A673 (cell line): ENCODE data around the gene PRKCH. TPM values are rescaled to one million over a fixed set of nuclear protein-coding genes. Genes with fewer than 3 reads are reported as not detected.

ENCODE experiments used
- BruUV-seq: library from RNA; stranded (reverse); fragments of 400-500 nt; replicated peaks from 2 replicates; lab custom pipeline; 2021; lab: Mats Ljungman, UMichigan
- CTCF ChIA-PET: fragments of 300-600 bp; sonication (Branson Sonifier 250); formaldehyde crosslinking; loops from one replicate; lab custom pipeline; 2022; ENCODE audit warnings: antibody characterized with exemption; lab: Charles Lee
- POLR2A ChIA-PET: fragments of 300-600 bp; sonication (Branson Sonifier 250); formaldehyde crosslinking; loops from one replicate; lab custom pipeline; 2022; ENCODE audit warnings: antibody characterized with exemption; ENCODE audit not compliant: low non-redundant PET; lab: Charles Lee
- DNase-seq: peaks from one replicate; pipeline ENCODE4 v3.0.0-alpha.2; 2015; ENCODE audit warnings: low spot score
- H3K27ac ChIP-seq: fragments of 200-600 bp; sonication (generic); 2 replicates; pipeline ENCODE4 v1.5.1; 2016; ENCODE audit warnings: mixed run types, low read depth, mild to moderate bottlenecking, mixed read lengths, antibody characterized with exemption, low read length; ENCODE audit not compliant: poor library complexity, severe bottlenecking
- H3K27me3 ChIP-seq: fragments of 200-600 bp; sonication (generic); replicated peaks from 2 replicates; pipeline ENCODE4 v1.6.1; 2017; ENCODE audit warnings: mixed run types, low read depth, mild to moderate bottlenecking, mixed read lengths, antibody characterized with exemption, low read length; ENCODE audit not compliant: insufficient read depth, poor library complexity
- H3K36me3 ChIP-seq: fragments of 200-600 bp; sonication (generic); 2 replicates; pipeline ENCODE4 v1.6.1; 2016; ENCODE audit warnings: mixed run types, mild to moderate bottlenecking, mixed read lengths, antibody characterized with exemption, low read length; ENCODE audit not compliant: insufficient read depth, poor library complexity, severe bottlenecking
- H3K4me1 ChIP-seq: fragments of 200-600 bp; sonication (generic); 2 replicates; pipeline ENCODE4 v1.6.1; 2017; ENCODE audit warnings: mixed run types, mild to moderate bottlenecking, mixed read lengths, antibody characterized with exemption, low read length; ENCODE audit not compliant: insufficient read depth, poor library complexity, severe bottlenecking
- H3K4me3 ChIP-seq: fragments of 200-600 bp; sonication (generic); 2 replicates; pipeline ENCODE4 v1.5.1; 2016; ENCODE audit warnings: low read depth, mixed run types, mild to moderate bottlenecking, mixed read lengths, low read length; ENCODE audit not compliant: poor library complexity, severe bottlenecking
- H3K9me3 ChIP-seq: fragments of 200-600 bp; sonication (generic); 2 replicates; pipeline ENCODE4 v1.6.1; 2016; ENCODE audit warnings: mixed run types, low read depth, mild to moderate bottlenecking, mixed read lengths, antibody characterized with exemption, low read length; ENCODE audit not compliant: poor library complexity, severe bottlenecking
- EZH2 ChIP-seq: fragments of 200-600 bp; sonication (generic); IDR thresholded peaks from 2 replicates; pipeline ENCODE4 v1.6.1; 2017; ENCODE audit warnings: borderline replicate concordance, low read depth, mild to moderate bottlenecking, mixed read lengths, antibody characterized with exemption, low read length; ENCODE audit not compliant: poor library complexity, severe bottlenecking
- intact Hi-C: fragments of 100-400 bp; cut with micrococcal nuclease; formaldehyde crosslinking; loops from one replicate; pipeline ENCODE4 v1.10.0; 2022; ENCODE audit not compliant: unreplicated experiment
- total RNA-seq: library from RNA; stranded (reverse); gene quantifications from 2 replicates; pipeline ENCODE4 v1.2.3, GENCODE V29; 2021
- TF ChIP-seq, protein P1 (sequence below): fragments of 300-800, 200-600 bp; sonication (generic); conservative IDR thresholded peaks from 2 replicates; pipeline ENCODE4 v1.5.1; 2017; ENCODE audit warnings: low read depth, mild to moderate bottlenecking, antibody characterized with exemption, low read length, moderate library complexity, mixed read lengths

PRKCH gene
- total RNA-seq, 1 experiment from 2014 or later: 1.8 TPM

- no peak for DNase-seq
- Histone ChIP-seq H3K36me3 (no peaks in the 10 kb centered on the region), H3K9me3 (no peaks in the 10 kb centered on the region), H3K27ac (no peak overlapping the region), H3K27me3 (no peaks in the 10 kb centered on the region), H3K4me3 (no peak overlapping the region), H3K4me1 (no peaks in the 10 kb centered on the region)
- ChIA-PET CTCF (no interaction called here), POLR2A (no interaction called here)
- intact Hi-C loops: no loop called here
- no TSS peak for BruUV-seq
- TF ChIP-seq, protein P1, sequence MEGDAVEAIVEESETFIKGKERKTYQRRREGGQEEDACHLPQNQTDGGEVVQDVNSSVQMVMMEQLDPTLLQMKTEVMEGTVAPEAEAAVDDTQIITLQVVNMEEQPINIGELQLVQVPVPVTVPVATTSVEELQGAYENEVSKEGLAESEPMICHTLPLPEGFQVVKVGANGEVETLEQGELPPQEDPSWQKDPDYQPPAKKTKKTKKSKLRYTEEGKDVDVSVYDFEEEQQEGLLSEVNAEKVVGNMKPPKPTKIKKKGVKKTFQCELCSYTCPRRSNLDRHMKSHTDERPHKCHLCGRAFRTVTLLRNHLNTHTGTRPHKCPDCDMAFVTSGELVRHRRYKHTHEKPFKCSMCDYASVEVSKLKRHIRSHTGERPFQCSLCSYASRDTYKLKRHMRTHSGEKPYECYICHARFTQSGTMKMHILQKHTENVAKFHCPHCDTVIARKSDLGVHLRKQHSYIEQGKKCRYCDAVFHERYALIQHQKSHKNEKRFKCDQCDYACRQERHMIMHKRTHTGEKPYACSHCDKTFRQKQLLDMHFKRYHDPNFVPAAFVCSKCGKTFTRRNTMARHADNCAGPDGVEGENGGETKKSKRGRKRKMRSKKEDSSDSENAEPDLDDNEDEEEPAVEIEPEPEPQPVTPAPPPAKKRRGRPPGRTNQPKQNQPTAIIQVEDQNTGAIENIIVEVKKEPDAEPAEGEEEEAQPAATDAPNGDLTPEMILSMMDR: no peak
- no peak for TF ChIP-seq EZH2
These were observed 60.2 kb downstream of the PRKCH start for GRCh38 chr14:61381553-61381952.

DNA sequence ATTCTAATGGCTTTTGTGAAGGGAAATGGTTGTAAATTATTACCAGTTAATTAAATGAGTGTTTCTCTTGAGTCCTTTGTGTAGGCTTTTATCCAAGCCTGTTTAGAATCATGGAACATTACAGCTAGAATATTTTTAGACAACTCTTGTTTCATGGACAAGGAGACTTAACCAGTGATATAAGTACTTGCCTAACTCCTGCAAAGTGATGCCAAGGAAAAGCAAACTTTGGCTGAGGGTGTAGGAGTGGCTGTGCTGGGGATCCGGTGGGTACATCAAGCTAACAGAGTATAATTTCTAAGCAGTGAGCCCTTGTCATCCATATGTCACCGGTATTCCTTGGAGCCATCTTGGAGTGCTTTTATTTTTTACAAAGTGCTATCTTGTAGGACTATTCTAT is 61.5 kb downstream of the PRKCH start:
- TF ChIP-seq, protein P1: no peak
- TF ChIP-seq EZH2: no peak
- CTCF ChIA-PET: no interaction called here
- POLR2A ChIA-PET: no interaction called here

GRCh38 chr14:61385002-61385685 is 63.8 kb downstream of the PRKCH start:
- ChIA-PET CTCF (no interaction called here), POLR2A (no interaction called here)
- Histone ChIP-seq H3K27ac (no peak overlapping the region), H3K4me3 (no peak overlapping the region), H3K36me3 (no peaks in the 10 kb centered on the region), H3K9me3 (no peaks in the 10 kb centered on the region), H3K4me1 (peaks cover 11% of the 10 kb centered on the region), H3K27me3 (no peaks in the 10 kb centered on the region)
- TF ChIP-seq EZH2: no peak
- TF ChIP-seq, protein P1: no peak
- intact Hi-C loops: no loop called here
- BruUV-seq: no TSS peak
- no peak for DNase-seq

More for the DNA sequence above, 61.5 kb downstream of the PRKCH start:
- intact Hi-C loops: no loop called here
- no peaks in the 10 kb centered on the region for H3K36me3 ChIP-seq
- H3K4me3 ChIP-seq: no peak overlapping the region
- H3K27ac ChIP-seq: no peak overlapping the region
- no peak for DNase-seq
- no peaks in the 10 kb centered on the region for H3K9me3 ChIP-seq
- no peaks in the 10 kb centered on the region for H3K27me3 ChIP-seq
- no TSS peak for BruUV-seq
- H3K4me1 ChIP-seq: no peaks in the 10 kb centered on the region
